ENCODE results near the gene NGF. TPM values are rescaled to one million over a fixed set of nuclear protein-coding genes. Genes with fewer than 3 reads are reported as not detected.

Gene NGF
- total RNA-seq, 1 donor from 2014 or later: not detected

GRCh38 chr1:115265099-115265498 lies 73.0 kb downstream of the NGF start:
- H3K27me3 Mint-ChIP-seq: peaks cover 2% of the 10 kb centered on the region
- TF ChIP-seq CTCF (IDR thresholded peaks at IDR 0.05): no peak
- intact Hi-C loops (cut with micrococcal nuclease): no loop called here
- no peak overlapping the region for H3K27ac Mint-ChIP-seq
- no peaks in the 10 kb centered on the region for H3K4me1 Mint-ChIP-seq
- DNase-seq (no peak), ATAC-seq (ENCODE audit: low read depth) (no peak)
- no peak overlapping the region for H3K4me3 Mint-ChIP-seq
- H3K36me3 Mint-ChIP-seq (ENCODE audit: low read depth): no peaks in the 10 kb centered on the region
- CTCF ChIA-PET: no interaction called here
- no peaks in the 10 kb centered on the region for H3K9me3 Mint-ChIP-seq
- POLR2A ChIA-PET: no interaction called here

- CTCF ChIA-PET: no interaction called here
- no peaks in the 10 kb centered on the region for H3K4me1 Mint-ChIP-seq
Observed at GRCh38 chr1:115262886-115263285, 75.2 kb downstream of the NGF start.

GRCh38 chr1:115261496-115261895 lies 76.6 kb downstream of the NGF start:
- peaks cover 2% of the 10 kb centered on the region for H3K27me3 Mint-ChIP-seq
- TF ChIP-seq CTCF (IDR thresholded peaks at IDR 0.05): no peak
- intact Hi-C loops (cut with micrococcal nuclease): no loop called here
- DNase-seq (no peak), ATAC-seq (ENCODE audit: low read depth) (no peak)
- ChIA-PET CTCF (no interaction called here), POLR2A (no interaction called here)
- no peak overlapping the region for H3K4me3 Mint-ChIP-seq
- H3K36me3 Mint-ChIP-seq (ENCODE audit: low read depth): no peaks in the 10 kb centered on the region
- peaks cover 12% of the 10 kb centered on the region for H3K9me3 Mint-ChIP-seq
- no peaks in the 10 kb centered on the region for H3K4me1 Mint-ChIP-seq
- H3K27ac Mint-ChIP-seq: no peak overlapping the region

More at GRCh38 chr1:115262886-115263285, 75.2 kb downstream of the NGF start:
- TF ChIP-seq CTCF (IDR thresholded peaks at IDR 0.05): no peak
- intact Hi-C loops (cut with micrococcal nuclease): no loop called here
- no peak overlapping the region for H3K27ac Mint-ChIP-seq
- no peak for DNase-seq
- peaks cover 2% of the 10 kb centered on the region for H3K27me3 Mint-ChIP-seq
- no peak for ATAC-seq (ENCODE audit: low read depth)
- H3K36me3 Mint-ChIP-seq (ENCODE audit: low read depth): no peaks in the 10 kb centered on the region
- H3K9me3 Mint-ChIP-seq: peaks cover 10% of the 10 kb centered on the region
- no peak overlapping the region for H3K4me3 Mint-ChIP-seq
- POLR2A ChIA-PET: no interaction called here

- Mint-ChIP-seq H3K4me3 (no peak overlapping the region), H3K27ac (no peak overlapping the region), H3K27me3 (peaks cover 2% of the 10 kb centered on the region), H3K4me1 (no peaks in the 10 kb centered on the region), H3K36me3 (ENCODE audit: low read depth) (no peaks in the 10 kb centered on the region), H3K9me3 (peaks cover 15% of the 10 kb centered on the region)
- intact Hi-C loops (cut with micrococcal nuclease): no loop called here
- ChIA-PET POLR2A (no interaction called here), CTCF (no interaction called here)
- no peak for TF ChIP-seq CTCF (IDR thresholded peaks at IDR 0.05)
- DNase-seq (no peak), ATAC-seq (ENCODE audit: low read depth) (no peak)
Observed at GRCh38 chr1:115258302-115258866, 79.7 kb downstream of the NGF start.

- H3K27me3 Mint-ChIP-seq: peaks cover 2% of the 10 kb centered on the region
- ATAC-seq (ENCODE audit: low read depth): no peak
- H3K27ac Mint-ChIP-seq: no peak overlapping the region
Observed at GRCh38 chr1:115257591-115257990, 80.5 kb downstream of the NGF start.

More at GRCh38 chr1:115257591-115257990, 80.5 kb downstream of the NGF start:
- H3K4me1 Mint-ChIP-seq: no peaks in the 10 kb centered on the region
- ChIA-PET CTCF (no interaction called here), POLR2A (no interaction called here)
- DNase-seq: no peak
- intact Hi-C loops (cut with micrococcal nuclease): no loop called here
- H3K9me3 Mint-ChIP-seq: peaks cover 16% of the 10 kb centered on the region
- no peak overlapping the region for H3K4me3 Mint-ChIP-seq
- no peaks in the 10 kb centered on the region for H3K36me3 Mint-ChIP-seq (ENCODE audit: low read depth)
- no peak for TF ChIP-seq CTCF (IDR thresholded peaks at IDR 0.05)

Data from activated B cell treated with CpG ODN at 0.5 μM for 24 hours (primary cell).